ENCODE results near the gene SENP7. TPM values are rescaled to one million over a fixed set of nuclear protein-coding genes. Genes with fewer than 3 reads are reported as not detected.
"Not testable (repeated sequence)": the region's sequence is repeated elsewhere in the genome, so short reads cannot be mapped to it uniquely, and the experiment has no call there.

Gene SENP7
- polyA plus RNA-seq, 1 donor from 2014 or later: 273 TPM

- H3K9me3 ChIP-seq (ENCODE audit: low read length): no peaks in the 10 kb centered on the region
- H3F3A ChIP-seq (ENCODE audit: insufficient read depth, low read length, poor library complexity, severe bottlenecking): no peaks in the 10 kb centered on the region
- no peaks in the 10 kb centered on the region for H4K20me1 ChIP-seq (ENCODE audit: insufficient read depth)
- no peaks in the 10 kb centered on the region for H3K9me2 ChIP-seq (ENCODE audit: insufficient read depth, low read length)
- no peak overlapping the region for H3K27ac ChIP-seq (ENCODE audit: low read length)
- no peak for TF ChIP-seq REST (IDR thresholded peaks at IDR 0.05; ENCODE audit: borderline replicate concordance)
- TF ChIP-seq TAF1 (IDR thresholded peaks at IDR 0.05; ENCODE audit: low read depth): no peak
- no peak for TF ChIP-seq SMC3 (conservative IDR thresholded peaks at IDR 0.05; ENCODE audit: poor library complexity)
- TF ChIP-seq RAD21 (conservative IDR thresholded peaks at IDR 0.05): no peak
- no peak for TF ChIP-seq MXI1 (conservative IDR thresholded peaks at IDR 0.05; ENCODE audit: poor library complexity, severe bottlenecking)
- TF ChIP-seq EZH2 (IDR thresholded peaks at IDR 0.05; ENCODE audit: borderline replicate concordance, insufficient read depth, low read length, poor library complexity, severe bottlenecking): no peak
- TF ChIP-seq EP300 (conservative IDR thresholded peaks at IDR 0.05; ENCODE audit: poor library complexity, severe bottlenecking): no peak
- TF ChIP-seq, protein P1, sequence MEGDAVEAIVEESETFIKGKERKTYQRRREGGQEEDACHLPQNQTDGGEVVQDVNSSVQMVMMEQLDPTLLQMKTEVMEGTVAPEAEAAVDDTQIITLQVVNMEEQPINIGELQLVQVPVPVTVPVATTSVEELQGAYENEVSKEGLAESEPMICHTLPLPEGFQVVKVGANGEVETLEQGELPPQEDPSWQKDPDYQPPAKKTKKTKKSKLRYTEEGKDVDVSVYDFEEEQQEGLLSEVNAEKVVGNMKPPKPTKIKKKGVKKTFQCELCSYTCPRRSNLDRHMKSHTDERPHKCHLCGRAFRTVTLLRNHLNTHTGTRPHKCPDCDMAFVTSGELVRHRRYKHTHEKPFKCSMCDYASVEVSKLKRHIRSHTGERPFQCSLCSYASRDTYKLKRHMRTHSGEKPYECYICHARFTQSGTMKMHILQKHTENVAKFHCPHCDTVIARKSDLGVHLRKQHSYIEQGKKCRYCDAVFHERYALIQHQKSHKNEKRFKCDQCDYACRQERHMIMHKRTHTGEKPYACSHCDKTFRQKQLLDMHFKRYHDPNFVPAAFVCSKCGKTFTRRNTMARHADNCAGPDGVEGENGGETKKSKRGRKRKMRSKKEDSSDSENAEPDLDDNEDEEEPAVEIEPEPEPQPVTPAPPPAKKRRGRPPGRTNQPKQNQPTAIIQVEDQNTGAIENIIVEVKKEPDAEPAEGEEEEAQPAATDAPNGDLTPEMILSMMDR (IDR thresholded peaks at IDR 0.05; ENCODE audit: poor library complexity, severe bottlenecking): no peak
- no peak for TF ChIP-seq POLR2AphosphoS5 (IDR thresholded peaks at IDR 0.05)
- H3K4me3 ChIP-seq (ENCODE audit: low read length): no peak overlapping the region
- no peak overlapping the region for H3K4me2 ChIP-seq (ENCODE audit: low read length)
- no peaks in the 10 kb centered on the region for H3K27me3 ChIP-seq (ENCODE audit: insufficient read depth, low read depth, low read length)
- no peaks in the 10 kb centered on the region for H3K79me2 ChIP-seq (replicated peaks; ENCODE audit: insufficient read depth, low read length)
- no peak overlapping the region for H3K9ac ChIP-seq (ENCODE audit: low read length)
- H2AFZ ChIP-seq (ENCODE audit: low read depth, low read length): no peak overlapping the region
- no peaks in the 10 kb centered on the region for H3K36me3 ChIP-seq (ENCODE audit: insufficient read depth, low read length)
Observed at GRCh38 chr3:101556064-101556463, 43.1 kb upstream of the SENP7 start.

GRCh38 chr3:101553381-101553780 is 40.4 kb upstream of the SENP7 start:
- not testable (repeated sequence) for H3K79me2 ChIP-seq (replicated peaks; ENCODE audit: insufficient read depth, low read length); H3K9me3 ChIP-seq (ENCODE audit: low read length); H2AFZ ChIP-seq (ENCODE audit: low read depth, low read length); H3K4me3 ChIP-seq (ENCODE audit: low read length); H3F3A ChIP-seq (ENCODE audit: insufficient read depth, low read length, poor library complexity, severe bottlenecking); H3K27me3 ChIP-seq (ENCODE audit: insufficient read depth, low read depth, low read length); H3K9ac ChIP-seq (ENCODE audit: low read length); H3K36me3 ChIP-seq (ENCODE audit: insufficient read depth, low read length); H3K27ac ChIP-seq (ENCODE audit: low read length); H4K20me1 ChIP-seq (ENCODE audit: insufficient read depth); H3K9me2 ChIP-seq (ENCODE audit: insufficient read depth, low read length); H3K4me2 ChIP-seq (ENCODE audit: low read length)

GRCh38 chr3:101551359-101552081 is 38.5 kb upstream of the SENP7 start:
- not testable (repeated sequence) for H4K20me1 ChIP-seq (ENCODE audit: insufficient read depth); H2AFZ ChIP-seq (ENCODE audit: low read depth, low read length); H3K36me3 ChIP-seq (ENCODE audit: insufficient read depth, low read length); H3K27me3 ChIP-seq (ENCODE audit: insufficient read depth, low read depth, low read length); H3K27ac ChIP-seq (ENCODE audit: low read length); H3K9me3 ChIP-seq (ENCODE audit: low read length); H3F3A ChIP-seq (ENCODE audit: insufficient read depth, low read length, poor library complexity, severe bottlenecking); H3K4me3 ChIP-seq (ENCODE audit: low read length); H3K79me2 ChIP-seq (replicated peaks; ENCODE audit: insufficient read depth, low read length); H3K4me2 ChIP-seq (ENCODE audit: low read length); H3K9ac ChIP-seq (ENCODE audit: low read length); H3K9me2 ChIP-seq (ENCODE audit: insufficient read depth, low read length)

Data from neural cell (in vitro differentiated cells).